Gastrocnemius medialis (tissue), 4 donors: ENCODE data around the gene MCF2L. TPM values are rescaled to one million over a fixed set of nuclear protein-coding genes. Genes with fewer than 3 reads are reported as not detected.

Experiments used
- ATAC-seq, 2 donors: fragments of 150-250 bp; one replicate each; pipeline ENCODE4 v1.9.1; 2016
- DNase-seq, 2 donors: peaks; one replicate each; pipeline ENCODE4 v3.0.0-alpha.2; 2019
- H3K27ac ChIP-seq, 4 donors: fragments of 200-600 bp; sonication (generic); 1 replicate in 1 of 4; 2 replicates in 3 of 4; pipeline ENCODE4 v1.5.1; 2016 to 2018; ENCODE audit warnings: mild to moderate bottlenecking in 2 of 4, moderate library complexity in 1 of 4
- H3K27me3 ChIP-seq, 3 donors: fragments of 200-600 bp; sonication (generic) in 2 of 3; 1 replicate in 1 of 3; 2 replicates in 2 of 3; pipeline versions ENCODE4 v1.5.1 to v1.6.0; 2016 to 2019; ENCODE audit warnings: mild to moderate bottlenecking in 1 of 3, moderate library complexity in 1 of 3
- H3K36me3 ChIP-seq, 2 donors: fragments of 200-600 bp; sonication (generic) in 1 of 2; one replicate each; pipeline ENCODE4 v1.5.1; 2017 to 2018
- H3K4me1 ChIP-seq, 2 donors: fragments of 200-600 bp; sonication (generic) in 1 of 2; one replicate each; pipeline ENCODE4 v1.5.1; 2016 to 2017; ENCODE audit warnings: mild to moderate bottlenecking in 2 of 2
- H3K4me3 ChIP-seq, 4 donors: fragments of 200-600 bp; sonication (generic) in 3 of 4; 1 replicate in 1 of 4; 2 replicates in 3 of 4; pipeline ENCODE4 v1.5.1; 2016 to 2019; ENCODE audit warnings: mild to moderate bottlenecking in 2 of 4
- H3K9me3 ChIP-seq, 3 donors: fragments of 200-600 bp; sonication (generic) in 2 of 3; 1 replicate in 1 of 3; 2 replicates in 2 of 3; pipeline ENCODE4 v1.5.1; 2016 to 2019
- POLR2A ChIP-seq, 2 donors: fragments of 450-650 bp; IDR thresholded peaks; one replicate each; pipeline ENCODE4 v1.6.1; 2017; ENCODE audit warnings: antibody characterized with exemption in 2 of 2, mild to moderate bottlenecking in 2 of 2, moderate library complexity in 2 of 2
- in situ Hi-C, 4 donors: fragments of 200-750 bp; cut with MboI; loops; one replicate each; pipeline versions ENCODE4 v1.15.0 to v1.8.0; 2017; ENCODE audit warnings: low sequenced_read_pairs in 4 of 4
- intact Hi-C: fragments of 100-400 bp; cut with DNase I; formaldehyde crosslinking; loops from one replicate; pipeline ENCODE4 v1.15.1; 2023; ENCODE audit warnings: low total_unique reads
- total RNA-seq, 4 donors: library from RNA; depleted of rRNA; stranded (reverse); fragments of >200 nt; gene quantifications; one replicate each; pipeline versions ENCODE4 v1.1.0 to v1.2.3, GENCODE V29; 2016
- TF ChIP-seq, protein P1 (sequence below), 5 experiments: fragments of 450-650 bp in 3 of 5; fragments of 200-600 bp in 2 of 5; sonication (generic) in 2 of 5; IDR thresholded peaks in 4 of 5; conservative IDR thresholded peaks in 1 of 5; 1 replicate in 4 of 5; 2 replicates in 1 of 5; pipeline ENCODE4 v1.5.1; 2016 to 2019; ENCODE audit warnings: antibody characterized with exemption in 5 of 5, mild to moderate bottlenecking in 3 of 5, moderate library complexity in 3 of 5

Gene MCF2L
- total RNA-seq, 4 donors from 2014 or later: 16.1 to 21.2 (median 19.4) TPM

DNA sequence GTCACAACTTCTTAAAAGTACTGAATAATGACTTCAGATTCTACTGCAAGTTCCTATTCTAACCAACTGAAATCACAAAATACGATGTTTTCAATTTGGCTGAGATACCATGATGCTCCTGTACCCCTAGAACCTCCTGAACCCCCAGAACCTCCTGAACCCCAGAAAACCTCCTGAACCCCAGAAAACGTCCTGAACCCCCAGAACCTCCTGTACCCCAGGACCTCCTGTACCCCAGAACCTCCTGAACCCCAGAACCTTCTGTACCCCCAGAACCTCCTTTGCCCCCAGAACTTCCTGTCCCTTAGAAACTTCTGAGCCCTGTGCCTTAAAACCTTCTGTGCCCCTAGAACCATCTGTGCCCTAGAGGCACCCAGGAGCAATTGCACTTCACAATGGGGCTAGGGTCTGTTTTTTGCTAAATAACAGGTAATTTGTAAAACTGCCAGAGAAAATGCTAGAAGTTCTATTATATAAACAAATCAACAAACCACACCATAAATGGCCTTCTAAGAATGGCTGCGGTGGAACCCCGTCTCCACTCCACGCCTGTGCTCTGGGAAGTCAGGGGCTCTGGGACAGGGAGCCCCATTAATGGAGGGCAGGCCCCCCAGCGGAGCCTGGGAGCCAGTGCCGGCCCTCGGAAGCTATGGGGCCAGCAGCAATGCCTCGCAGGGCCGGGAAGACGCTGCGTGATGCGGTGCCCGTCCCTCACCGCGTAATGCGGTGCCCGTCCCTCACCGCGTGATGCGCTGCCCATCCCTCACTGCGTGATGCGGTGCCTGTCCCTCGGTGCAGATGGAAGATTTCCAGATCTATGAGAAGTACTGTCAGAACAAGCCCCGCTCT is 115.3 kb downstream of the MCF2L start:
- no peak for ATAC-seq
- no peaks in the 10 kb centered on the region for H3K36me3 ChIP-seq
- in situ Hi-C loops: no loop called here

GRCh38 chr13:113084943-113085540 is 116.0 kb downstream of the MCF2L start:
- Histone ChIP-seq H3K36me3 (no peaks in the 10 kb centered on the region), H3K4me1 (peaks cover 6 to 9% of the 10 kb centered on the region in 2 donors), H3K27ac (no peak overlapping the region), H3K4me3 (no peak overlapping the region), H3K9me3 (no peaks in the 10 kb centered on the region), H3K27me3 (no peaks in the 10 kb centered on the region)
- TF ChIP-seq, protein P1, sequence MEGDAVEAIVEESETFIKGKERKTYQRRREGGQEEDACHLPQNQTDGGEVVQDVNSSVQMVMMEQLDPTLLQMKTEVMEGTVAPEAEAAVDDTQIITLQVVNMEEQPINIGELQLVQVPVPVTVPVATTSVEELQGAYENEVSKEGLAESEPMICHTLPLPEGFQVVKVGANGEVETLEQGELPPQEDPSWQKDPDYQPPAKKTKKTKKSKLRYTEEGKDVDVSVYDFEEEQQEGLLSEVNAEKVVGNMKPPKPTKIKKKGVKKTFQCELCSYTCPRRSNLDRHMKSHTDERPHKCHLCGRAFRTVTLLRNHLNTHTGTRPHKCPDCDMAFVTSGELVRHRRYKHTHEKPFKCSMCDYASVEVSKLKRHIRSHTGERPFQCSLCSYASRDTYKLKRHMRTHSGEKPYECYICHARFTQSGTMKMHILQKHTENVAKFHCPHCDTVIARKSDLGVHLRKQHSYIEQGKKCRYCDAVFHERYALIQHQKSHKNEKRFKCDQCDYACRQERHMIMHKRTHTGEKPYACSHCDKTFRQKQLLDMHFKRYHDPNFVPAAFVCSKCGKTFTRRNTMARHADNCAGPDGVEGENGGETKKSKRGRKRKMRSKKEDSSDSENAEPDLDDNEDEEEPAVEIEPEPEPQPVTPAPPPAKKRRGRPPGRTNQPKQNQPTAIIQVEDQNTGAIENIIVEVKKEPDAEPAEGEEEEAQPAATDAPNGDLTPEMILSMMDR (IDR thresholded peaks at IDR 0.05 in 4 of 5, conservative IDR thresholded peaks at IDR 0.05 in 1 of 5): no peak
- no peak for TF ChIP-seq POLR2A (IDR thresholded peaks at IDR 0.05)
- DNase-seq (no peak), ATAC-seq (no peak)
- in situ Hi-C loops: no loop called here
- intact Hi-C loops: no loop called here

More for the DNA sequence above, 115.3 kb downstream of the MCF2L start:
- no peak for DNase-seq
- Histone ChIP-seq H3K4me3 (no peak overlapping the region), H3K27me3 (no peaks in the 10 kb centered on the region), H3K9me3 (no peaks in the 10 kb centered on the region), H3K4me1 (peaks cover 6 to 9% of the 10 kb centered on the region in 2 donors), H3K27ac (no peak overlapping the region)
- intact Hi-C loops: no loop called here
- TF ChIP-seq, protein P1 (IDR thresholded peaks at IDR 0.05 in 4 of 5, conservative IDR thresholded peaks at IDR 0.05 in 1 of 5): no peak
- TF ChIP-seq POLR2A (IDR thresholded peaks at IDR 0.05): no peak

GRCh38 chr13:113086031-113086750 is 117.2 kb downstream of the MCF2L start:
- H3K27ac ChIP-seq: no peak overlapping the region
- TF ChIP-seq POLR2A (IDR thresholded peaks at IDR 0.05): no peak
- TF ChIP-seq, protein P1 (IDR thresholded peaks at IDR 0.05 in 4 of 5, conservative IDR thresholded peaks at IDR 0.05 in 1 of 5): no peak
- peaks cover 6 to 9% of the 10 kb centered on the region in 2 donors for H3K4me1 ChIP-seq
- no peaks in the 10 kb centered on the region for H3K9me3 ChIP-seq
- no peak overlapping the region for H3K4me3 ChIP-seq
- in situ Hi-C loops (no loop called here), intact Hi-C loops (no loop called here)
- no peaks in the 10 kb centered on the region for H3K36me3 ChIP-seq
- no peak for ATAC-seq
- no peak for DNase-seq
- H3K27me3 ChIP-seq: no peaks in the 10 kb centered on the region

GRCh38 chr13:113086991-113087922 is 118.2 kb downstream of the MCF2L start:
- TF ChIP-seq, protein P1 (IDR thresholded peaks at IDR 0.05 in 4 of 5, conservative IDR thresholded peaks at IDR 0.05 in 1 of 5): no peak
- no peak for TF ChIP-seq POLR2A (IDR thresholded peaks at IDR 0.05)
- Histone ChIP-seq H3K9me3 (no peaks in the 10 kb centered on the region), H3K36me3 (no peaks in the 10 kb centered on the region), H3K27me3 (no peaks in the 10 kb centered on the region), H3K27ac (no peak overlapping the region), H3K4me1 (peaks cover 6 to 9% of the 10 kb centered on the region in 2 donors), H3K4me3 (no peak overlapping the region)
- intact Hi-C loops: no loop called here
- DNase-seq: no peak
- no peak for ATAC-seq
- in situ Hi-C loops: no loop called here
